ENCODE results near the gene TAS1R2.

TAS1R2 gene

DNA sequence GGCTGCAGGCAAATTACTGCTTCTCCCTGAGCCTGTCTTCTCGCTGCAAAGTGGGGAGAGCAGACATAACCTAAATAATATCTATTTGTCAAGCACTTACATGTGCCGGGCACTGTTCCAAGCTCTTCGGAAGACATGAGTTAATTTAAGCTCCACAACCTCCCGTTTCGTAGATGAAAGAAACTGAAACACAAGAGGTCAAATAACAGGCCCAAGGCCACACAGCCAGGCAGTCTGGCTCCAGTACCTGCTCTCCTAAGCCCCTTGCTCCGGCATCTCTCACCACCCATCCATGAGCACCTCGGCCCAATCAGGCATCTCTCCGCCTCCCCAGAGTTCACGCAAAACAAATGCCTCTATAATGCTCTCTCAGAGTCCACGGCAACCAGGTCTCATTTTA, 65.4 kb downstream of the TAS1R2 start:
- in situ Hi-C loops (cut with HindIII; ENCODE audit: low sequenced_read_pairs): no loop called here

DNA sequence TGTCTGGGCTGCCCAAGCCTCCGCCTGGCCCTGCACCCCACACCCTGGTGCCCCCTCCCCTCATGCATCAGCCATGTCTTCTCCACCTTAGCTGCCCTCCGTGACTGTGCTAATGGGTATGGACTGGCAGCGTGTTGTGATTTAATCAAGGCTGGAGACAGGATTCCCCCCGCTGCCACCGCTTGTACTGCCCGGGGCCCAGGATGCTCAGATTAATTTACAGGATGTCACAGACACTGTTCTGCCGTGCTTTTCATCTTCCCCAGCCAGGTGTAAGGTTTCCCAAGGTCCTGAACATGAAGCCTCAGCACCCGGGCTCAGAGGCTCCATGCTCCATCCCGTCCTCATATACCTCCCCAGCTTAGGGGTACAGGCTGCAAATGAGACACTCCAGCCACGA, 66.3 kb downstream of the TAS1R2 start:
- no peak overlapping the region for H3K4me3 ChIP-seq (ENCODE audit: low read depth, low read length)
- DNase-seq (ENCODE audit: low read depth): no peak
- TF ChIP-seq, protein P1, sequence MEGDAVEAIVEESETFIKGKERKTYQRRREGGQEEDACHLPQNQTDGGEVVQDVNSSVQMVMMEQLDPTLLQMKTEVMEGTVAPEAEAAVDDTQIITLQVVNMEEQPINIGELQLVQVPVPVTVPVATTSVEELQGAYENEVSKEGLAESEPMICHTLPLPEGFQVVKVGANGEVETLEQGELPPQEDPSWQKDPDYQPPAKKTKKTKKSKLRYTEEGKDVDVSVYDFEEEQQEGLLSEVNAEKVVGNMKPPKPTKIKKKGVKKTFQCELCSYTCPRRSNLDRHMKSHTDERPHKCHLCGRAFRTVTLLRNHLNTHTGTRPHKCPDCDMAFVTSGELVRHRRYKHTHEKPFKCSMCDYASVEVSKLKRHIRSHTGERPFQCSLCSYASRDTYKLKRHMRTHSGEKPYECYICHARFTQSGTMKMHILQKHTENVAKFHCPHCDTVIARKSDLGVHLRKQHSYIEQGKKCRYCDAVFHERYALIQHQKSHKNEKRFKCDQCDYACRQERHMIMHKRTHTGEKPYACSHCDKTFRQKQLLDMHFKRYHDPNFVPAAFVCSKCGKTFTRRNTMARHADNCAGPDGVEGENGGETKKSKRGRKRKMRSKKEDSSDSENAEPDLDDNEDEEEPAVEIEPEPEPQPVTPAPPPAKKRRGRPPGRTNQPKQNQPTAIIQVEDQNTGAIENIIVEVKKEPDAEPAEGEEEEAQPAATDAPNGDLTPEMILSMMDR (IDR thresholded peaks at IDR 0.05; ENCODE audit: low read depth, low read length, missing control alignments): no peak
- in situ Hi-C loops (cut with HindIII; ENCODE audit: low sequenced_read_pairs): no loop called here

More for the DNA sequence above, 65.4 kb downstream of the TAS1R2 start:
- H3K4me3 ChIP-seq (ENCODE audit: low read depth, low read length): no peak overlapping the region
- TF ChIP-seq, protein P1 (IDR thresholded peaks at IDR 0.05; ENCODE audit: low read depth, low read length, missing control alignments): no peak
- no peak for DNase-seq (ENCODE audit: low read depth)

DNA sequence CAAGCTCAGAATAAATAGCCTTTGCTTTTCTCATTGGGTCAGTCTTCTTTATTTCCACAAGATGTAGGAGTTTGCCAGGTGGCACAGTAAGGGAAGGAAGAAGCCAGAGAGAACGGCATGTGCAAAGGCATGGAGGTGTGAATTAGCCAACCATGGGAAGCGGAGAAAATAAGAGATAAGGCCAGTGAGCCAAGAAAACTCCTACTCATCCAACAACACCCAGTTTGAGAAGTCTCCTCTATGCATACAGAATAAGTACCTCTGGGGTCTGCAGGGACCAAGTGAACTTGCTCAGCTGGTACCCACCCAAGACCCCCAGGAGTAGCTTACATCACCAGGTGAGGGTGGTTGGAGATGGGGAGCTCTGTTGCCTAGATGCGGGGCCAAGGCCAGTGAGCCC, 66.7 kb downstream of the TAS1R2 start:
- in situ Hi-C loops (cut with HindIII; ENCODE audit: low sequenced_read_pairs): no loop called here
- TF ChIP-seq, protein P1 (IDR thresholded peaks at IDR 0.05; ENCODE audit: low read depth, low read length, missing control alignments): no peak
- no peak overlapping the region for H3K4me3 ChIP-seq (ENCODE audit: low read depth, low read length)
- no peak for DNase-seq (ENCODE audit: low read depth)

Measured in astrocyte of the cerebellum (primary cell).